PC-3 (cell line): ENCODE data around the gene CYTH3. TPM values are rescaled to one million over a fixed set of nuclear protein-coding genes. Genes with fewer than 3 reads are reported as not detected.

Experiments used
- ATAC-seq: fragments of 200-7000 bp; cut with Tn5 transposase; 2 replicates; pipeline ENCODE4 v1.9.1; 2020; ENCODE audit warnings: mild to moderate bottlenecking, moderate library complexity
- BruUV-seq: library from RNA; stranded (reverse); fragments of 400-500 nt; replicated peaks from 2 replicates; lab custom pipeline; 2021; lab: Mats Ljungman, UMichigan
- CTCF ChIA-PET: fragments of 300-600 bp; sonication (Branson Sonifier 250); formaldehyde crosslinking; loops from one replicate; lab custom pipeline; 2022; ENCODE audit warnings: antibody characterized with exemption; lab: Charles Lee
- POLR2A ChIA-PET: fragments of 300-600 bp; sonication (Branson Sonifier 250); formaldehyde crosslinking; loops from one replicate; lab custom pipeline; 2022; ENCODE audit warnings: antibody characterized with exemption; ENCODE audit not compliant: unreplicated experiment; lab: Charles Lee
- DNase-seq: peaks from one replicate; pipeline ENCODE4 v3.0.0-alpha.2; 2015
- H2AFZ ChIP-seq: fragments of 300-600 bp; sonication (generic); 2 replicates; pipeline ENCODE4 v1.6.0; 2016; ENCODE audit warnings: antibody characterized with exemption, low read length
- H3F3A ChIP-seq: fragments of 300-600 bp; sonication (generic); one replicate; pipeline ENCODE4 v1.6.0; 2017; ENCODE audit warnings: antibody characterized with exemption, low read length, control low read depth, mild to moderate bottlenecking; ENCODE audit not compliant: unreplicated experiment
- H3K27ac ChIP-seq: fragments of 300-600 bp; sonication (generic); 2 replicates; pipeline ENCODE4 v1.5.1; 2016; ENCODE audit warnings: mild to moderate bottlenecking, low read length
- H3K27me3 ChIP-seq: fragments of 300-600 bp; sonication (generic); 2 replicates; pipeline ENCODE4 v1.6.1; 2016; ENCODE audit warnings: low read length, mixed read lengths
- H3K36me3 ChIP-seq: fragments of 300-600 bp; sonication (generic); 2 replicates; pipeline ENCODE4 v1.6.1; 2016; ENCODE audit warnings: low read depth, mixed run types, low read length, mixed read lengths
- H3K4me1 ChIP-seq: fragments of 300-600 bp; sonication (generic); 2 replicates; pipeline ENCODE4 v1.5.1; 2016; ENCODE audit warnings: low read length; ENCODE audit not compliant: insufficient read depth
- H3K4me2 ChIP-seq: fragments of 300-600 bp; sonication (generic); 2 replicates; pipeline ENCODE4 v1.6.0; 2016; ENCODE audit warnings: low read length
- H3K4me3 ChIP-seq: fragments of 300-600 bp; sonication (generic); 2 replicates; pipeline ENCODE4 v1.5.1; 2016; ENCODE audit warnings: mild to moderate bottlenecking, low read length, mixed read lengths
- H3K79me2 ChIP-seq: fragments of 300-600 bp; sonication (generic); 2 replicates; pipeline ENCODE4 v1.6.1; 2017; ENCODE audit warnings: low read length, mixed read lengths
- H3K9ac ChIP-seq: fragments of 300-600 bp; sonication (generic); 2 replicates; pipeline ENCODE4 v1.6.0; 2016; ENCODE audit warnings: mild to moderate bottlenecking, low read length
- H3K9me2 ChIP-seq: fragments of 300-600 bp; sonication (generic); replicated peaks from 2 replicates; pipeline ENCODE4 v1.6.1; 2016; ENCODE audit warnings: mixed run types, low read length, mixed read lengths
- H3K9me3 ChIP-seq: fragments of 300-600 bp; sonication (generic); 2 replicates; pipeline ENCODE4 v1.6.1; 2016; ENCODE audit warnings: low read length, mixed read lengths
- H4K20me1 ChIP-seq: fragments of 300-600 bp; sonication (generic); 2 replicates; pipeline ENCODE4 v1.6.1; 2016; ENCODE audit warnings: low read length, mixed read lengths
- CTCF ChIP-seq: fragments of 300-600 bp; sonication (generic); conservative IDR thresholded peaks from 2 replicates; pipeline ENCODE4 v1.5.1; 2017; ENCODE audit warnings: antibody characterized with exemption, low read depth, mild to moderate bottlenecking, low read length
- EZH2 ChIP-seq: fragments of 300-600 bp; sonication (generic); IDR thresholded peaks from one replicate; pipeline ENCODE4 v1.6.1; 2017; ENCODE audit warnings: antibody characterized with exemption, mild to moderate bottlenecking, low read length; ENCODE audit not compliant: unreplicated experiment
- EZH2phosphoT487 ChIP-seq: fragments of 300-600 bp; sonication (generic); IDR thresholded peaks from 2 replicates; pipeline ENCODE4 v1.6.1; 2018; ENCODE audit warnings: mild to moderate bottlenecking, antibody characterized with exemption, low read length, borderline replicate concordance
- intact Hi-C: fragments of 100-400 bp; cut with micrococcal nuclease; formaldehyde crosslinking; loops from 2 replicates; pipeline ENCODE4 v1.9.0; 2023
- total RNA-seq: library from RNA; depleted of rRNA; stranded (reverse); fragments of >200 nt; gene quantifications from 2 replicates; pipeline ENCODE4 v1.2.3, GENCODE V29; 2014

CYTH3 gene
- total RNA-seq, 1 experiment from 2014 or later: 23.1 TPM

DNA sequence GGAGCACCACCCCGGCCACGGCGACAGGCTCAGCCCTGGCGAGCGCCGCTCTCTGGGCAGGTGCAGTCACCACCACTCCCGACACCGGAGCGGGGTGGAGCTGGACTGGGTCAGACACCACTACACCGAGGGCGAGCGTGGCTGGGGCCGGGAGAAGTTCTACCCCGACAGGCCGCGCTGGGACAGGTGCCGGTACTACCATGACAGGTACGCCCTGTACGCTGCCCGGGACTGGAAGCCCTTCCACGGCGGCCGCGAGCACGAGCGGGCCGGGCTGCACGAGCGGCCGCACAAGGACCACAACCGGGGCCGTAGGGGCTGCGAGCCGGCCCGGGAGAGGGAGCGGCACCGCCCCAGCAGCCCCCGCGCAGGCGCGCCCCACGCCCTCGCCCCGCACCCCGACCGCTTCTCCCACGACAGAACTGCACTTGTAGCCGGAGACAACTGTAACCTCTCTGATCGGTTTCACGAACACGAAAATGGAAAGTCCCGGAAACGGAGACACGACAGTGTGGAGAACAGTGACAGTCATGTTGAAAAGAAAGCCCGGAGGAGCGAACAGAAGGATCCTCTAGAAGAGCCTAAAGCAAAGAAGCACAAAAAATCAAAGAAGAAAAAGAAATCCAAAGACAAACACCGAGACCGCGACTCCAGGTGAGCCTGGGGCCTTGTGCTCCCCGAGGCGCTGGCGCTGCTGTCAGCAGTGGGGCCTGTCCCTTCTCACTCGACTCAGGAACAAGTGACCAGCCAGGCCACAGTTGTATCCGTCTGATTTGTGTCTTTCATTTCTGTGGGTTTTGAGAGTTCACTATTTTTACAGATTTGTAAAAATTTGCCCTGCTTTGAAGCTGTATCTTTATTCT, 117.7 kb downstream of the CYTH3 start:
- ATAC-seq (no peak), DNase-seq (no peak)
- H3K36me3 ChIP-seq: peaks cover 25% of the 10 kb centered on the region
- no TSS peak for BruUV-seq
- H3K27me3 ChIP-seq: no peaks in the 10 kb centered on the region
- H2AFZ ChIP-seq: no peak overlapping the region
- TF ChIP-seq CTCF: no peak
- no peak for TF ChIP-seq EZH2
- TF ChIP-seq EZH2phosphoT487: no peak
- no peaks in the 10 kb centered on the region for H3K9me2 ChIP-seq
- no peaks in the 10 kb centered on the region for H3K79me2 ChIP-seq
- H3K4me1 ChIP-seq: no peaks in the 10 kb centered on the region
- no peaks in the 10 kb centered on the region for H3K9me3 ChIP-seq
- no peaks in the 10 kb centered on the region for H4K20me1 ChIP-seq
- no peaks in the 10 kb centered on the region for H3F3A ChIP-seq
- H3K4me3 ChIP-seq: no peak overlapping the region
- H3K27ac ChIP-seq: no peak overlapping the region
- ChIA-PET CTCF (no interaction called here), POLR2A (no interaction called here)
- no peak overlapping the region for H3K9ac ChIP-seq
- no peak overlapping the region for H3K4me2 ChIP-seq
- intact Hi-C loops: no loop called here

GRCh38 chr7:6153646-6154541, 118.5 kb downstream of the CYTH3 start:
- DNase-seq (no peak), ATAC-seq (no peak)
- Histone ChIP-seq H3K9me3 (no peaks in the 10 kb centered on the region), H3K4me1 (no peaks in the 10 kb centered on the region), H3K27ac (no peak overlapping the region), H3K4me3 (no peak overlapping the region), H4K20me1 (no peaks in the 10 kb centered on the region), H3K36me3 (peaks cover 26% of the 10 kb centered on the region), H2AFZ (no peak overlapping the region), H3K9ac (no peak overlapping the region), H3K4me2 (no peak overlapping the region), H3F3A (no peaks in the 10 kb centered on the region), H3K27me3 (no peaks in the 10 kb centered on the region), H3K79me2 (no peaks in the 10 kb centered on the region), H3K9me2 (no peaks in the 10 kb centered on the region)
- CTCF ChIA-PET: no interaction called here
- POLR2A ChIA-PET: no interaction called here
- no TSS peak for BruUV-seq
- no peak for TF ChIP-seq EZH2
- TF ChIP-seq EZH2phosphoT487: no peak
- no peak for TF ChIP-seq CTCF
- intact Hi-C loops: no loop called here
